HG02938 (cell line): Measurements from ENCODE around the gene CCDC146.
A peak's percentile ranks its signal among the peaks of the same experiment; 100 is the strongest.
"Not testable (repeated sequence)": the region's sequence is repeated elsewhere in the genome, so short reads cannot be mapped to it uniquely, and the experiment has no call there.

Source experiments
- ATAC-seq: cut with Tn5 transposase; IDR thresholded peaks from one replicate; pipeline ENCODE4 v1.9.1; 2021; ENCODE audit warnings: mild to moderate bottlenecking, moderate library complexity; ENCODE audit not compliant: unreplicated experiment

Gene CCDC146

GRCh38 chr7:77327067-77327931 is 204.9 kb downstream of the CCDC146 start:
- no peak for ATAC-seq

- ATAC-seq, result no peak
These were observed 205.7 kb downstream of the CCDC146 start for GRCh38 chr7:77327932-77328628.

DNA sequence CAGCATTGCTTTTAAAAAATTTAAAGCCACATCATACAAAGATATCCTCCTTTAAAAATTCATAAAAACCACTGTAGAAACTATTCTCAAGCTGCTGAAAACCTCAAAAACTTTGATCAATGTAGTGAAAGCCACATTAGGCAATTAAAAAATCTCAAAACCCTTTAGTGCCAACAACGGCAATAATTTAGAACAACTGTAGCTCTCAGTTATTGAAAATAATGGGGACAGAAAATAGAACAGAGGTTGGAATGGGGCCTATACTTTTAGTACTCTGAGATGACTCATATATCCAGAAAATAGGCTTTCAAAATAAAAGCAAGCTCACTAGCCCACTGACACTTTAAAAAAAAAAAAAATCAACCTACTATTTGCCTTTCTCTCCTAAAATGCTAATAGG is 206.3 kb downstream of the CCDC146 start:
- no peak for ATAC-seq

DNA sequence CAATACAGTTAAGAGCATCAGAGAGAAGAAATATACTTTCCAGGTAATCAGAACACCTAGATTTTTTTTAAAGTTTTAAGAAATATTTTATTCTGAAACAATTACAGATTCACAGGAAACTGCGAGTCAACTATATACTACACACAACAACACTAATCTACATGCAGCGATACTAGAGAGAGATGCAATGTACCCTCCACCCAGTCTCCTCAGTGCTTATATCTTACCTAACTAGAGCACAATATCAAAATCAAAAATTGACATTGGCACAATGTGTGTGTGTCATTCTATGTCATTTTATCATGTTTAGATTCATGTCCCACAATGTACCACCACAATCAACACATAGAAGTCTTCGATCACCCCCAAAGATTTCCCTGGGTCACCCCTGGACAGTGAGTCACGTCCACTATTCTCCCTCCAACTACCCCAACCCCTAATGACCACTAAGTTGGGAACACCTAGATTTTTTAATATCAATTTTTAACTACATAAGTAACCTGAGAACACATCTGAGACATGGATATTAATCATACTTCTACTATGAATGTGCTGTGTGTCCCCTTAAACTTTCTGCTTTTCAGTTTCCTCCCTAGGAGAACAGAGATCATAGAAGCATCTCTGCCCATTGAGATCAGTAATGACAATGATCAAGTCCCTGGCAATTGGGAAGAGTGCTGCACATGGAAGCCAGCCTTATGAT is 207.2 kb downstream of the CCDC146 start:
- no peak for ATAC-seq

DNA sequence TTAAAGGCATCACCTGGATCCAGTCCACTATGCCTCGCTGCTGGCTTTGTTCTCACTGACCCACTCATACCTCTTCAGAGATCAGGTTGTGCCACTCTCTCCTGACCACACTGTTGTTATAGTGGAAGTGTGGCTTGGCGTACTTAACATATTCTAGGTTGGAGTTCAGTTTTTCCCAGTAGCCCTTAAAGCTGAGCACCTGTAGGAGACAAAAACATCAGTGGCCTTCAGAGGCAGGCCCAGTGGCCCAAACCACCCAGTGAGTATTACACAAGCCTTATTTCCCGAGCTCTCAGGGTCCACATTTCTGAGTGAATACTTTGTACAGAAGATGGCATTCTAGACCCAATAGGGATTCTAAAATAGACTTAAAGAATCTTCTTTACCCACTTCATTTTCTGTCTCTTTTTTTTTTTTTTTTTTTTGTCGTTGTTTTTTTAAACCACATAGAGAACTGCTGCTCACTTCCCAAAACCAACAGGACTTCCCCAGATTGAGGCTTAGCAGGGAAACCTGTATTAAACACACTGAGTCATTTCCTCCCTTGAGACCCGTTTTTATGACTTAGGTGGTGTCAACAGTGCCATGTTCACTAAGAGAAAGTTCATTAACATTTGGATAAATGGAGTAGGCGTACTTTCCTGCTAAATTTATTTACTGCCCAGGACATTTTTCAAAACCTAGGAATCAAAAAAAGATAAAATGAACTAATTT is 207.9 kb downstream of the CCDC146 start:
- ATAC-seq, result peak; percentile 40

GRCh38 chr7:77331938-77332695 is 209.7 kb downstream of the CCDC146 start:
- ATAC-seq, result peak; percentile 56

- not testable (repeated sequence) for ATAC-seq
These were observed 211.6 kb downstream of the CCDC146 start for GRCh38 chr7:77334039-77334438.

- ATAC-seq, result no peak
These were observed 213.2 kb downstream of the CCDC146 start for GRCh38 chr7:77335581-77335980.

- ATAC-seq, result no peak
These were observed 215.1 kb downstream of the CCDC146 start for GRCh38 chr7:77337456-77337990.

DNA sequence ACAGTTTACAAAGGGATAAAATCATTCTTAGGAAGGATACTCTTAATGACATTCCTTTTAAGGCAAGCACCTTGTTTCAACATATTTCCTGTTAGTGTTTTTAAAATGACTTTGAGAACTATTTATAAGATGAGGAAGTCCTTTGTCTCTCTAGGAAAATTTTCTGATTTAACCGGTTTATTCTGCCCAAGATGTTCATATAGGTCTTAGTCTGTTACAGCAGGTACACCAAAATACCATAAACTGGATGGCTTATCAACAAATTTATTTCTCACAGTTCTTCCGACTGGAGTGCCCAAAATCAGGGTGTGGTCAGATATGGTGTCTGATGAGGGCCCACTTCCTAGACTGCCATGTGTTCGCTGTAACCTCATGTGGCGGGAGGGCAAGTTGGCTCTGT is 215.8 kb downstream of the CCDC146 start:
- no peak for ATAC-seq

DNA sequence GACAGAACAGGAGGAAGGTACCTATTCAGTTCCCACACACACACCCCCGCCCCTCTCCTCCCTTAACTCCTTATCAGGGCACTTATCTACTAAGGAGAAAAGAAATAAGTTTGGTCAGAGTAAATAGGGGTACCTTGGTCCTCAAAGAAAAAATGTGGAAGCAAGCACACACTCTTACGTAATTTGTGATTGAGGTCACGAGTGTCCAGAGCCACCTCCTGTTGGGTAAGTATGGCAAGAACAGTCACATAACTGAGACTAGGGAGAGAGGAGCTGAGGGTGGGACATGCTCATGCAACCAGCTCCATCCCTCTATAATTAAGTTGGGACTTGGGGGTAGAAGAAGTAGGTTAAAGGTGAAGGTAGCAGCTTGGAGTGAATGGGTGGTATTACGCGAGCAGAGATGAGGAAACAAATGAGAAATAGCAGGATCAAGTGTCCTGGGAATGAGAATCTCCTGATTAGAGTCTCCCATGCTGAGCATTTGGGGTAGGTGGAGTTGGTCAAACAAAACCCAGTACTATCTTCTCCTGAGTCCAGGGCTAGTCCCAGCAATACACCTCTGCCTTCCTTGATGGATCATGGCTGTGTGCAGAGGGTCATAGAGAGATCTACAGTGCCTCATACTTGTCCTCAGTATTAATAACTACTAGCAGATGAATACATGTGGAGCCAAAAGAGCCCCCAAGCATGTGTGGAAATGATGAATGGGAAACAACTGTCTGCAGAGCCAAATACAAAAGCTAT is 216.6 kb downstream of the CCDC146 start:
- ATAC-seq, result no peak

DNA sequence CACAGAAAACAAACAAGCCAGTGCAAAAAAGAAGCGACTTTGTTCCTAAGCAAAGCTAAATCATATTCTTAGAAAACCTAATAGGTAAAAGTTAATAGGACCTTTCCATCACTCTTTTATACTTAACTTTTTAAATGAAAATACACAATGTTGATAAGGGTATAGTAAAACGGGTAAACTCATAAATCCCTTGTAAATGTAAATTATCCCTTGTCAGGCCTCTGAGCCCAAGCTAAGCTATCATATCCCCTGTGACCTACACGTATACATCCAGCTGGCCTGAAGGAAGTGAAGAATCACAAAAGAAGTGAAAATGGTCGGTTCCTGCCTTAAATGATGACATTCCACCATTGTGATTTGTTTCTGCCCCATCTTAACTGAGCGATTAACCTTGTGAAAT is 217.3 kb downstream of the CCDC146 start:
- ATAC-seq, result no peak
